ENCODE measurements around the gene CNOT3. TPM values are rescaled to one million over a fixed set of nuclear protein-coding genes. Genes with fewer than 3 reads are reported as not detected.
A peak's percentile ranks its signal among the peaks of the same experiment; 100 is the strongest.

CNOT3 gene
- total and polyA plus RNA-seq, 9 of the 15 experiments (the other 6 are each of a cell fraction or from before 2014, with no cell fraction given) = 0.27 to 60.4 (median 9.9) TPM

DNA sequence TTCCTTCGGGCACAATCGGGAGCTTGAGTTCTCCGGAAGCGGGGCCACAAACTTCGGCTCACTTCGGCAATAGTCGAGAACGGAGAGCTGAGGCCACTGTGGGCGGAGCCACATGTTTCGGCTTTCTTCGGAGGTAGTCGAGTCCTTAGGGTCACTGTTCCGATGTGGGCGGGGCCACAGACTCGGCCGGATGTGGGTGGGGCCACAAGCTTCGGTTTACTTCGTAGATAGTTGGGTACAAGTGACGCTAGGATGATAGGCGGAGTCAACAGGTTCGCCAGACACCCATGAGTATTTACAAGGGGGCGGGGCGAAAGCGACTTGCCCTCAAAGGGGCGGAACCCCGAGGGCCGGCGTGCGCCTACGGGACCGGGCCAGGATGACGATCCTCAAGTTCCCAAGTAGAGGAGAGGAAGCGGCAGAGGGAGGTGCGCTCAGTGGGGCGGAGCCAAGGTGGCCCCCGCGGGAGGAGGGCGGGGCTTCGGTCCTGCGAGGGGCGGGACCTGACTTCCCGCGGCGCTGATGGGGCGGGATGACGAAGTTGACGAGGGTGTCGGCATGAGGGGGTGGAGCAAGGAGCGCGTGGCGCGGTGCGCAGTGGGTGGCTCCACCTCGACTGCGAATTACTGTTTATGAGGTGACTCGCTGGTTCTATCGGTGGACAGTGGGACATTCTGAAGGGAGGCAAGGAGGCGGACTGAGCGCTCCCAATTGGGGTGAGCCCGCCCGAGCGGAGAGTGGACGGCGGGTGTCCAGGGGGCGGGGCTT lies 52.4 kb downstream of the CNOT3 start (continued):
- TF ChIP-seq CCNT2 (IDR thresholded peaks at IDR 0.05; ENCODE audit: borderline replicate concordance, extremely low read depth, insufficient read length, low read depth, low read length) (peak; percentile 47), BRF1 (IDR thresholded peaks at IDR 0.05; ENCODE audit: borderline replicate concordance, extremely low read depth, insufficient read length) (no peak), CBX3 (IDR thresholded peaks at IDR 0.05; ENCODE audit: borderline replicate concordance in 1 of 2, low read length in 2 of 2) (0 out of 3 replicates have a peak, but pooled peaks of 1 of the 2 experiments have one; percentile 30), ILK (tag; IDR thresholded peaks at IDR 0.05; ENCODE audit: borderline replicate concordance, low read depth) (no peak), BRD4 (IDR thresholded peaks at IDR 0.05) (0 out of 2 replicates have a peak, but pooled peaks have one; percentile 47), MBD2 (IDR thresholded peaks at IDR 0.05; ENCODE audit: borderline replicate concordance, low read depth) (peak; percentile 36; the same call in 1 of the 2 replicates), SIN3A (IDR thresholded peaks at IDR 0.05; ENCODE audit: borderline replicate concordance in 2 of 2, control insufficient read depth in 1 of 2, low read depth in 2 of 2, low read length in 2 of 2) (0 out of 4 replicates have a peak, but pooled peaks of 1 of the 2 experiments have one; percentile 35), POLR2G (IDR thresholded peaks at IDR 0.05; ENCODE audit: low read depth, low read length) (peak; percentile 86), PRMT5 (CRISPR knock-in tag; IDR thresholded peaks at IDR 0.05) (no peak), POLR2B (IDR thresholded peaks at IDR 0.05; ENCODE audit: low read depth, partially characterized antibody) (peak; percentile 94), DPF2 (IDR thresholded peaks at IDR 0.05) (peak; percentile 66; the same call in 1 of the 2 replicates), SRF (CRISPR knock-in tag; IDR thresholded peaks at IDR 0.05) (peak in 1 of 2 experiments; percentile 57; a peak in 1 of 4 replicates)
- TF ChIP-seq, protein P1, sequence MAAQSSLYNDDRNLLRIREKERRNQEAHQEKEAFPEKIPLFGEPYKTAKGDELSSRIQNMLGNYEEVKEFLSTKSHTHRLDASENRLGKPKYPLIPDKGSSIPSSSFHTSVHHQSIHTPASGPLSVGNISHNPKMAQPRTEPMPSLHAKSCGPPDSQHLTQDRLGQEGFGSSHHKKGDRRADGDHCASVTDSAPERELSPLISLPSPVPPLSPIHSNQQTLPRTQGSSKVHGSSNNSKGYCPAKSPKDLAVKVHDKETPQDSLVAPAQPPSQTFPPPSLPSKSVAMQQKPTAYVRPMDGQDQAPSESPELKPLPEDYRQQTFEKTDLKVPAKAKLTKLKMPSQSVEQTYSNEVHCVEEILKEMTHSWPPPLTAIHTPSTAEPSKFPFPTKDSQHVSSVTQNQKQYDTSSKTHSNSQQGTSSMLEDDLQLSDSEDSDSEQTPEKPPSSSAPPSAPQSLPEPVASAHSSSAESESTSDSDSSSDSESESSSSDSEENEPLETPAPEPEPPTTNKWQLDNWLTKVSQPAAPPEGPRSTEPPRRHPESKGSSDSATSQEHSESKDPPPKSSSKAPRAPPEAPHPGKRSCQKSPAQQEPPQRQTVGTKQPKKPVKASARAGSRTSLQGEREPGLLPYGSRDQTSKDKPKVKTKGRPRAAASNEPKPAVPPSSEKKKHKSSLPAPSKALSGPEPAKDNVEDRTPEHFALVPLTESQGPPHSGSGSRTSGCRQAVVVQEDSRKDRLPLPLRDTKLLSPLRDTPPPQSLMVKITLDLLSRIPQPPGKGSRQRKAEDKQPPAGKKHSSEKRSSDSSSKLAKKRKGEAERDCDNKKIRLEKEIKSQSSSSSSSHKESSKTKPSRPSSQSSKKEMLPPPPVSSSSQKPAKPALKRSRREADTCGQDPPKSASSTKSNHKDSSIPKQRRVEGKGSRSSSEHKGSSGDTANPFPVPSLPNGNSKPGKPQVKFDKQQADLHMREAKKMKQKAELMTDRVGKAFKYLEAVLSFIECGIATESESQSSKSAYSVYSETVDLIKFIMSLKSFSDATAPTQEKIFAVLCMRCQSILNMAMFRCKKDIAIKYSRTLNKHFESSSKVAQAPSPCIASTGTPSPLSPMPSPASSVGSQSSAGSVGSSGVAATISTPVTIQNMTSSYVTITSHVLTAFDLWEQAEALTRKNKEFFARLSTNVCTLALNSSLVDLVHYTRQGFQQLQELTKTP (IDR thresholded peaks at IDR 0.05; ENCODE audit: low read depth in 1 of 2, partially characterized antibody in 2 of 2) = peak in 1 of 2 experiments; percentile 47
- TF ChIP-seq, protein P2, sequence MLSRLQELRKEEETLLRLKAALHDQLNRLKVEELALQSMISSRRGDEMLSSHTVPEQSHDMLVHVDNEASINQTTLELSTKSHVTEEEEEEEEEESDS (CRISPR knock-in tag; IDR thresholded peaks at IDR 0.05) = no peak
- TF ChIP-seq, protein P3, sequence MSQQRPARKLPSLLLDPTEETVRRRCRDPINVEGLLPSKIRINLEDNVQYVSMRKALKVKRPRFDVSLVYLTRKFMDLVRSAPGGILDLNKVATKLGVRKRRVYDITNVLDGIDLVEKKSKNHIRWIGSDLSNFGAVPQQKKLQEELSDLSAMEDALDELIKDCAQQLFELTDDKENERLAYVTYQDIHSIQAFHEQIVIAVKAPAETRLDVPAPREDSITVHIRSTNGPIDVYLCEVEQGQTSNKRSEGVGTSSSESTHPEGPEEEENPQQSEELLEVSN (IDR thresholded peaks at IDR 0.05; ENCODE audit: borderline replicate concordance in 1 of 2, extremely low read depth in 1 of 2, insufficient read depth in 1 of 2, insufficient read length in 1 of 2, low read depth in 1 of 2, low read length in 1 of 2, poor library complexity in 1 of 2, severe bottlenecking in 1 of 2) = peak in 1 of 2 experiments; percentile 59

Measured in K562 (cell line).